Gastroesophageal sphincter (tissue), 3 donors: ENCODE measurements around the gene TRAPPC3L.

ENCODE experiments used
- EP300 ChIP-seq: sonication (generic); formaldehyde crosslinking; IDR thresholded peaks from one replicate; pipeline ENCODE4 v1.6.1; 2017; ENCODE audit warnings: antibody characterized with exemption, mild to moderate bottlenecking
- POLR2A ChIP-seq, 2 donors: fragments of 450-650 bp; IDR thresholded peaks; one replicate each; pipeline ENCODE4 v1.6.1; 2017; ENCODE audit warnings: antibody characterized with exemption in 2 of 2, mild to moderate bottlenecking in 2 of 2, moderate library complexity in 1 of 2
- POLR2AphosphoS5 ChIP-seq: sonication (generic); formaldehyde crosslinking; IDR thresholded peaks from one replicate; pipeline ENCODE4 v1.6.1; 2017; ENCODE audit warnings: antibody characterized with exemption
- TF ChIP-seq, protein P1 (sequence below), 4 experiments: fragments of 200-600 bp in 2 of 4; fragments of 450-650 bp in 2 of 4; sonication (generic) in 1 of 4; IDR thresholded peaks; one replicate each; pipeline ENCODE4 v1.5.1; 2017 to 2019; ENCODE audit warnings: antibody characterized with exemption in 4 of 4, mild to moderate bottlenecking in 2 of 4, moderate library complexity in 2 of 4

DNA sequence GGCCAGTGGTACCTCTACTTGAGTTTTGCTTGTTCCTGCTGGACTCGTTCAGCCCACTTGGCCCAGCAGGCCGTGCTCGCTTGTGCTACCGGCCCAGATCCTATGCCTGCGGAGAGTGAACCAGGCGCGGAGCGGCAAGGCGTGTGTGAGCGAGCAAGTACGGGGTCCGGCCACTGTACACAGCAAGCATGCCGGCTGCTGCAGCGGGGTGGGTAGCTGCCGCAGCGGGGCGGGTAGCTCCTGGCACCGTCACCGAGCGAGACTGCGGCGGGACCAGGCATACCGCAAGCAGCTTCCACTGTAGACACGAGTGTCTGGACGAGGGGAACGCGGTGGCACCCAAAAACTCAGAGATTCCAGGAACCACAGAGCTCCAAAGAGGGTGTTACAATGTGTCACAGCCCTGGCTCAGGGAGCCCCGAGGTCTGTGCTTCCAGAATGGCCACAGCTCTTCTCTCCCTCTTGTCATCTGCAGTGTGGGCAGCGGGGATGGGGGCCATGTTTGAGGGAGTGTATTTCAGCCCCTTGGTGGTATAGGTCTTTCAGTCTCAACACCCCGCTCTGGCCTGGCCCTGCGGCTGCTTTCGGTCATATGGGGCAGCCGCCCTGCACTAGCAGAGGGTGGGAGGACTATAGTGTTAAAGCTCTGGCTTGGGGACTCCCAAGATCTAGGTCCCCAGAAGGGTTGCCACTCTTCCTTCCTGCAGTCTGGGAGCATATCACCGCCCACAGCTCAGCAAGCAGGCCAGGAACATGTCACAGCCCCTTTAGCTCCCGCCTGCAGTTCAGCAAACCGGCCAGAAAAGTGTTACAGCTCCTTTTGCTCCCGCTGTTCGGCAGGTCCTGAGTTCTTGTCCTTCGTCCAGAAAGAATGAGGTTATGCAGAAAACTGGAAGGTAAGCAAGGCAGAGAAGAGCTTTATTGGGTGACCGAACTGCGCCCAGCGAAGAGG lies 19.7 kb upstream of the TRAPPC3L start:
- no peak for TF ChIP-seq EP300
- TF ChIP-seq, protein P1, sequence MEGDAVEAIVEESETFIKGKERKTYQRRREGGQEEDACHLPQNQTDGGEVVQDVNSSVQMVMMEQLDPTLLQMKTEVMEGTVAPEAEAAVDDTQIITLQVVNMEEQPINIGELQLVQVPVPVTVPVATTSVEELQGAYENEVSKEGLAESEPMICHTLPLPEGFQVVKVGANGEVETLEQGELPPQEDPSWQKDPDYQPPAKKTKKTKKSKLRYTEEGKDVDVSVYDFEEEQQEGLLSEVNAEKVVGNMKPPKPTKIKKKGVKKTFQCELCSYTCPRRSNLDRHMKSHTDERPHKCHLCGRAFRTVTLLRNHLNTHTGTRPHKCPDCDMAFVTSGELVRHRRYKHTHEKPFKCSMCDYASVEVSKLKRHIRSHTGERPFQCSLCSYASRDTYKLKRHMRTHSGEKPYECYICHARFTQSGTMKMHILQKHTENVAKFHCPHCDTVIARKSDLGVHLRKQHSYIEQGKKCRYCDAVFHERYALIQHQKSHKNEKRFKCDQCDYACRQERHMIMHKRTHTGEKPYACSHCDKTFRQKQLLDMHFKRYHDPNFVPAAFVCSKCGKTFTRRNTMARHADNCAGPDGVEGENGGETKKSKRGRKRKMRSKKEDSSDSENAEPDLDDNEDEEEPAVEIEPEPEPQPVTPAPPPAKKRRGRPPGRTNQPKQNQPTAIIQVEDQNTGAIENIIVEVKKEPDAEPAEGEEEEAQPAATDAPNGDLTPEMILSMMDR (IDR thresholded peaks at IDR 0.05) = no peak
- no peak for TF ChIP-seq POLR2A (IDR thresholded peaks at IDR 0.05)
- no peak for TF ChIP-seq POLR2AphosphoS5
